Nephron progenitor cell (in vitro differentiated cells): ENCODE measurements around the gene MAP6.
A peak's percentile ranks its signal among the peaks of the same experiment; 100 is the strongest.

Experiments used
- DNase-seq: peaks from one replicate; pipeline ENCODE4 v3.0.0; 2021
- H3K27ac Mint-ChIP-seq: 2 replicates; pipeline ENCODE4 v1.8.0; 2021; ENCODE audit warnings: mild to moderate bottlenecking, moderate library complexity, mixed read lengths
- H3K27me3 Mint-ChIP-seq: 2 replicates; pipeline ENCODE4 v1.8.0; 2021; ENCODE audit warnings: mild to moderate bottlenecking, low read depth, mixed read lengths; ENCODE audit not compliant: poor library complexity
- H3K36me3 Mint-ChIP-seq: 2 replicates; pipeline ENCODE4 v1.8.0; 2021; ENCODE audit warnings: low read depth, mixed read lengths
- H3K4me1 Mint-ChIP-seq: 2 replicates; pipeline ENCODE4 v1.8.0; 2021; ENCODE audit warnings: mixed read lengths
- H3K4me3 Mint-ChIP-seq: 2 replicates; pipeline ENCODE4 v1.8.0; 2021; ENCODE audit warnings: mild to moderate bottlenecking, moderate library complexity, mixed read lengths
- H3K9me3 Mint-ChIP-seq: 2 replicates; pipeline ENCODE4 v1.8.0; 2021; ENCODE audit warnings: mild to moderate bottlenecking, moderate library complexity, mixed read lengths
- CTCF ChIP-seq: fragments of 200-600 bp; sonication (generic); IDR thresholded peaks from 2 replicates; pipeline ENCODE4 v1.5.0; 2021; ENCODE audit warnings: antibody characterized with exemption

The MAP6 gene

DNA sequence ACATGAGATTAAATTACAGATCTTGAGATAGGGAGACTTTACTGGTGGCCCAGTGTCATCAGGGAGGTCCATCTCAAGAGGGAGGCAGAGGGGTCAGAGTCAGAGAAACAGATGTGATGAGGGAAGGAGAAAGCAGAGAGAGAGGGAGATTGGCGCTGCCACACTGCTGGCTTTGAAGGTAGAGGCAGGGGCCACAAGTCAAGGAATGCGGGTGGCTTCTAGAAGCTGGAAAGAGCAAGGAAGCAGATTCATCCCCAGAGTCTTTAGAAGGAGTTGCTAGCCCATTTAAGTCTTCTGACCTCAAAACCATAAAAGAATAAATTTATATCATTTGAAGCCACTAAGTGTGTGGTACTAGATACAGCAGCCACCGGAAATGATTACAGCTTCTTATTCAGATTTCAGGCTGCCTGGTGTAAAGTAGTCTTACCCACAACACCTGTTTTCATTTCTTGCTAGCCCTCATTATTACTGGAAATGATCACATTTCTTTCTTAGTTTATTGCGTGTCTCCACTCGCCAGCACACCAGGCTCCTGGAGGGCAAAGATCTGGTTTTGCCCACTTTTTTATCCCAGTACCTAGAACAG, 119.4 kb downstream of the MAP6 start:
- no peaks in the 10 kb centered on the region for H3K36me3 Mint-ChIP-seq
- H3K4me1 Mint-ChIP-seq, result peaks cover 17% of the 10 kb centered on the region
- peaks cover 17% of the 10 kb centered on the region for H3K27me3 Mint-ChIP-seq
- no peak overlapping the region for H3K27ac Mint-ChIP-seq
- DNase-seq, result no peak
- no peak for TF ChIP-seq CTCF
- H3K4me3 Mint-ChIP-seq, result no peak overlapping the region
- H3K9me3 Mint-ChIP-seq, result peaks cover 5% of the 10 kb centered on the region

- Mint-ChIP-seq H3K9me3 (peaks cover 5% of the 10 kb centered on the region), H3K4me1 (peaks cover 9% of the 10 kb centered on the region), H3K4me3 (no peak overlapping the region), H3K27ac (no peak overlapping the region), H3K27me3 (peaks cover 23% of the 10 kb centered on the region), H3K36me3 (no peaks in the 10 kb centered on the region)
- DNase-seq, result no peak
- no peak for TF ChIP-seq CTCF
These were observed 120.1 kb downstream of the MAP6 start for GRCh38 chr11:75548595-75549272.

DNA sequence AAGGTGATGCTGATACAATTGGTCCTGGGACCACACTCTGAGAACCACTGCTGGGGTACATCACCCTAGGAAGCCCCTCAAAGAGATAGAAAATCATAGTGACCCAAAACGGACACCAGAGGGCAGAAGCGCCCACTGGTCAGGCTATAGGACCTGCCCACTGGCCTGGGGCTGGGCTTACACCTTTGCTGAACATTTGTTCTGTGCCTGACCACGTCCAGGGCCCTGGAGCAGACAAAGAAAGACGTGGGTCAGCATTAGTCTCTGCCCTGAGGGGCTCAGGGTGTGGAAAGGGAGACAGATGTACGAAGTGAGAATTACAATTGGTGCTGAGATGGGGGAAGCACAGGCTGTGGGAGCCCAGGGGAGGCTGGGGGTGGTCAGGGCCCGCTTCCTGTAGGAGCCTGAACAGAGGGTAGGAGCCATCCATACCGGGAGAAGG, 121.2 kb downstream of the MAP6 start:
- TF ChIP-seq CTCF, result peak; percentile 85
- Mint-ChIP-seq H3K27ac (peak overlapping the region; percentile 47), H3K4me3 (peak overlapping the region; percentile 26)

GRCh38 chr11:75547177-75547576, 121.7 kb downstream of the MAP6 start:
- Mint-ChIP-seq H3K4me3 (no peak overlapping the region), H3K9me3 (peaks cover 5% of the 10 kb centered on the region), H3K27me3 (peaks cover 34% of the 10 kb centered on the region), H3K27ac (no peak overlapping the region), H3K4me1 (peaks cover 9% of the 10 kb centered on the region), H3K36me3 (no peaks in the 10 kb centered on the region)
- DNase-seq, result no peak
- TF ChIP-seq CTCF, result no peak

More for the DNA sequence above, 121.2 kb downstream of the MAP6 start:
- H3K27me3 Mint-ChIP-seq, result peaks cover 33% of the 10 kb centered on the region
- no peaks in the 10 kb centered on the region for H3K36me3 Mint-ChIP-seq
- H3K4me1 Mint-ChIP-seq, result peaks cover 9% of the 10 kb centered on the region
- H3K9me3 Mint-ChIP-seq, result peaks cover 5% of the 10 kb centered on the region
- peak; percentile 83 for DNase-seq

- peaks cover 52% of the 10 kb centered on the region for H3K27me3 Mint-ChIP-seq
- no peak for TF ChIP-seq CTCF
- DNase-seq, result no peak
- peaks cover 16% of the 10 kb centered on the region for H3K4me1 Mint-ChIP-seq
- H3K9me3 Mint-ChIP-seq, result no peaks in the 10 kb centered on the region
- no peak overlapping the region for H3K27ac Mint-ChIP-seq
- H3K4me3 Mint-ChIP-seq, result no peak overlapping the region
- H3K36me3 Mint-ChIP-seq, result no peaks in the 10 kb centered on the region
These were observed 125.0 kb downstream of the MAP6 start for GRCh38 chr11:75543806-75544205.

DNA sequence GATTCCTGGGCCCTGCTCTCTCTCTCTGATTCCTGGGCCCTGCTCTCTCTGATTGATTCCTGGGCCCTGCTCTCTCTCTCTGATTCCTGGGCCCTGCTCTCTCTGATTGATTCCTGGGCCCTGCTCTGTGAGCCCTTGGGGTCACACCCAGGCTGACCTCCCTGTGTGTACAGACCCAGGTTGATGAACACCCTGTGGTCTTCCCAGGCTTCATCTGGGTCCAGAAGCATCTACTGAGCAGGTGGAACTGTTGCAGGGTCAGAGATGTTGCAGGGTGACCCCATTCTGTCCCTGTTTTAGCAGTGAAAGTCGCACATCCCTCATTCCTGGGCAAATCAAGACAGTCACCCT, 126.8 kb downstream of the MAP6 start:
- no peak overlapping the region for H3K4me3 Mint-ChIP-seq
- H3K9me3 Mint-ChIP-seq, result no peaks in the 10 kb centered on the region
- H3K36me3 Mint-ChIP-seq, result no peaks in the 10 kb centered on the region
- no peak for TF ChIP-seq CTCF
- peaks cover 59% of the 10 kb centered on the region for H3K27me3 Mint-ChIP-seq
- H3K27ac Mint-ChIP-seq, result no peak overlapping the region
- DNase-seq, result no peak
- peaks cover 20% of the 10 kb centered on the region for H3K4me1 Mint-ChIP-seq
